HG03139 (cell line): ENCODE results near the gene CLDN3.
"Not testable (repeated sequence)": the region's sequence is repeated elsewhere in the genome, so short reads cannot be mapped to it uniquely, and the experiment has no call there.

Experiments used
- ATAC-seq: cut with Tn5 transposase; IDR thresholded peaks from one replicate; pipeline ENCODE4 v1.9.1; 2021; ENCODE audit not compliant: unreplicated experiment

Gene CLDN3

GRCh38 chr7:73770002-73770859 lies at the start of gene CLDN3:
TSS of gene CLDN3 (minus strand) at chr7:73770270. CDS start at chr7:73770049, 221 bp downstream.
- ATAC-seq = no peak

GRCh38 chr7:73817121-73817520 lies 47.1 kb upstream of the CLDN3 start:
- no peak for ATAC-seq

- ATAC-seq = no peak
Observed at GRCh38 chr7:73815436-73815835, 45.4 kb upstream of the CLDN3 start.

- ATAC-seq = no peak
Observed at GRCh38 chr7:73812996-73813395, 42.9 kb upstream of the CLDN3 start.

- ATAC-seq = no peak
Observed at GRCh38 chr7:73811760-73812168, 41.7 kb upstream of the CLDN3 start.

- no peak for ATAC-seq
Observed at GRCh38 chr7:73810998-73811360, 40.9 kb upstream of the CLDN3 start.

GRCh38 chr7:73809467-73809951 lies 39.4 kb upstream of the CLDN3 start:
- ATAC-seq = no peak

GRCh38 chr7:73802459-73802858 lies 32.4 kb upstream of the CLDN3 start:
- ATAC-seq = no peak

GRCh38 chr7:73801577-73801976 lies 31.5 kb upstream of the CLDN3 start:
- ATAC-seq = no peak

- ATAC-seq = no peak
Observed at GRCh38 chr7:73799282-73800141, 29.4 kb upstream of the CLDN3 start.

- ATAC-seq = not testable (repeated sequence)
Observed at GRCh38 chr7:73797176-73797575, 27.1 kb upstream of the CLDN3 start.

GRCh38 chr7:73796656-73797055 lies 26.6 kb upstream of the CLDN3 start:
- not testable (repeated sequence) for ATAC-seq

- not testable (repeated sequence) for ATAC-seq
Observed at GRCh38 chr7:73795188-73795587, 25.1 kb upstream of the CLDN3 start.

GRCh38 chr7:73791170-73791690 lies 21.2 kb upstream of the CLDN3 start:
- not testable (repeated sequence) for ATAC-seq

- no peak for ATAC-seq
Observed at GRCh38 chr7:73789051-73789450, 19.0 kb upstream of the CLDN3 start.

GRCh38 chr7:73787786-73788048 lies 17.6 kb upstream of the CLDN3 start:
- ATAC-seq = not testable (repeated sequence)

- no peak for ATAC-seq
Observed at GRCh38 chr7:73786588-73786987, 16.5 kb upstream of the CLDN3 start.

GRCh38 chr7:73779517-73779916 lies 9.4 kb upstream of the CLDN3 start:
- no peak for ATAC-seq

- no peak for ATAC-seq
Observed at GRCh38 chr7:73778801-73779389, 8.8 kb upstream of the CLDN3 start.

GRCh38 chr7:73774923-73775322 lies 4.9 kb upstream of the CLDN3 start:
- no peak for ATAC-seq
